ENCODE results near the gene RBM22.
A peak's percentile ranks its signal among the peaks of the same experiment; 100 is the strongest.
"Not testable (repeated sequence)": the region's sequence is repeated elsewhere in the genome, so short reads cannot be mapped to it uniquely, and the experiment has no call there.

Gene RBM22

GRCh38 chr5:150700594-150701377 is at the start of gene RBM22:
Gene RBM22 (minus strand): TSS chr5:150701062. CDS start chr5:150700985, 77 bp downstream.
- DNase-seq (ENCODE audit: low read depth in 2 of 2) = peak; percentile 79 to 83

- DNase-seq (ENCODE audit: low read depth in 2 of 2) = no peak
These were observed 49.6 kb upstream of the RBM22 start for GRCh38 chr5:150750469-150750868.

GRCh38 chr5:150743142-150743488 is 42.3 kb upstream of the RBM22 start:
- not testable (repeated sequence) for DNase-seq (ENCODE audit: low read depth in 2 of 2)

GRCh38 chr5:150742455-150743141 is 41.7 kb upstream of the RBM22 start:
- DNase-seq (ENCODE audit: low read depth in 2 of 2) = not testable (repeated sequence)

GRCh38 chr5:150740992-150741391 is 40.1 kb upstream of the RBM22 start:
- no peak for DNase-seq (ENCODE audit: low read depth in 2 of 2)

- no peak for DNase-seq (ENCODE audit: low read depth in 2 of 2)
These were observed 38.0 kb upstream of the RBM22 start for GRCh38 chr5:150738862-150739261.

GRCh38 chr5:150734579-150735384 is 33.9 kb upstream of the RBM22 start:
- DNase-seq (ENCODE audit: low read depth in 2 of 2) = no peak

- DNase-seq (ENCODE audit: low read depth in 2 of 2) = no peak
These were observed 30.9 kb upstream of the RBM22 start for GRCh38 chr5:150731669-150732242.

GRCh38 chr5:150729859-150730258 is 29.0 kb upstream of the RBM22 start:
- DNase-seq (ENCODE audit: low read depth in 2 of 2) = no peak

- no peak for DNase-seq (ENCODE audit: low read depth in 2 of 2)
These were observed 23.0 kb upstream of the RBM22 start for GRCh38 chr5:150723845-150724244.

GRCh38 chr5:150710165-150710564 is 9.3 kb upstream of the RBM22 start:
- DNase-seq (ENCODE audit: low read depth in 2 of 2) = no peak

- DNase-seq (ENCODE audit: low read depth in 2 of 2) = no peak
These were observed 6.0 kb upstream of the RBM22 start for GRCh38 chr5:150706776-150707390.

GRCh38 chr5:150703762-150704161 is 2.9 kb upstream of the RBM22 start:
- no peak for DNase-seq (ENCODE audit: low read depth in 2 of 2)

GRCh38 chr5:150700246-150700593 is 642 bp downstream of the RBM22 start:
- no peak for DNase-seq (ENCODE audit: low read depth in 2 of 2)

GRCh38 chr5:150694612-150695011 is 6.2 kb downstream of the RBM22 start:
- DNase-seq (ENCODE audit: low read depth in 2 of 2) = no peak

GRCh38 chr5:150692276-150692675 is 8.6 kb downstream of the RBM22 start:
- DNase-seq (ENCODE audit: low read depth in 2 of 2) = no peak

GRCh38 chr5:150690760-150691159 is 10.1 kb downstream of the RBM22 start:
- no peak for DNase-seq (ENCODE audit: low read depth in 2 of 2)

- no peak for DNase-seq (ENCODE audit: low read depth in 2 of 2)
These were observed 11.7 kb downstream of the RBM22 start for GRCh38 chr5:150689120-150689519.

- DNase-seq (ENCODE audit: low read depth in 2 of 2) = no peak
These were observed 24.3 kb downstream of the RBM22 start for GRCh38 chr5:150676578-150676977.

- DNase-seq (ENCODE audit: low read depth in 2 of 2) = no peak
These were observed 25.8 kb downstream of the RBM22 start for GRCh38 chr5:150675069-150675468.

GRCh38 chr5:150674341-150674821 is 26.5 kb downstream of the RBM22 start:
- no peak for DNase-seq (ENCODE audit: low read depth in 2 of 2)

GRCh38 chr5:150672884-150673275 is 28.0 kb downstream of the RBM22 start:
- no peak for DNase-seq (ENCODE audit: low read depth in 2 of 2)
